Lower leg skin (tissue), 3 donors: ENCODE data around the gene EXOC6B.

ENCODE experiments used
- CTCF ChIP-seq, 3 donors: fragments of 450-650 bp; IDR thresholded peaks; one replicate each; pipeline ENCODE4 v1.5.1; 2016; ENCODE audit warnings: antibody characterized with exemption in 3 of 3, mild to moderate bottlenecking in 3 of 3, moderate library complexity in 2 of 3
- POLR2A ChIP-seq, 2 donors: fragments of 450-650 bp; IDR thresholded peaks; one replicate each; pipeline ENCODE4 v1.6.1; 2016 to 2017; ENCODE audit warnings: antibody characterized with exemption in 2 of 2, mild to moderate bottlenecking in 1 of 2, moderate library complexity in 1 of 2

GRCh38 chr2:72156872-72157271, 669.0 kb downstream of the EXOC6B start:
- TF ChIP-seq CTCF (IDR thresholded peaks at IDR 0.05): no peak
- no peak for TF ChIP-seq POLR2A (IDR thresholded peaks at IDR 0.05)
